Measurements from ENCODE around the gene DYNC2H1.

Gene DYNC2H1

GRCh38 chr11:103398829-103399228 is 289.6 kb downstream of the DYNC2H1 start:
- no peak overlapping the region for H3K4me3 ChIP-seq (replicated peaks; ENCODE audit: insufficient read depth, low read length)
- TF ChIP-seq, protein P1, sequence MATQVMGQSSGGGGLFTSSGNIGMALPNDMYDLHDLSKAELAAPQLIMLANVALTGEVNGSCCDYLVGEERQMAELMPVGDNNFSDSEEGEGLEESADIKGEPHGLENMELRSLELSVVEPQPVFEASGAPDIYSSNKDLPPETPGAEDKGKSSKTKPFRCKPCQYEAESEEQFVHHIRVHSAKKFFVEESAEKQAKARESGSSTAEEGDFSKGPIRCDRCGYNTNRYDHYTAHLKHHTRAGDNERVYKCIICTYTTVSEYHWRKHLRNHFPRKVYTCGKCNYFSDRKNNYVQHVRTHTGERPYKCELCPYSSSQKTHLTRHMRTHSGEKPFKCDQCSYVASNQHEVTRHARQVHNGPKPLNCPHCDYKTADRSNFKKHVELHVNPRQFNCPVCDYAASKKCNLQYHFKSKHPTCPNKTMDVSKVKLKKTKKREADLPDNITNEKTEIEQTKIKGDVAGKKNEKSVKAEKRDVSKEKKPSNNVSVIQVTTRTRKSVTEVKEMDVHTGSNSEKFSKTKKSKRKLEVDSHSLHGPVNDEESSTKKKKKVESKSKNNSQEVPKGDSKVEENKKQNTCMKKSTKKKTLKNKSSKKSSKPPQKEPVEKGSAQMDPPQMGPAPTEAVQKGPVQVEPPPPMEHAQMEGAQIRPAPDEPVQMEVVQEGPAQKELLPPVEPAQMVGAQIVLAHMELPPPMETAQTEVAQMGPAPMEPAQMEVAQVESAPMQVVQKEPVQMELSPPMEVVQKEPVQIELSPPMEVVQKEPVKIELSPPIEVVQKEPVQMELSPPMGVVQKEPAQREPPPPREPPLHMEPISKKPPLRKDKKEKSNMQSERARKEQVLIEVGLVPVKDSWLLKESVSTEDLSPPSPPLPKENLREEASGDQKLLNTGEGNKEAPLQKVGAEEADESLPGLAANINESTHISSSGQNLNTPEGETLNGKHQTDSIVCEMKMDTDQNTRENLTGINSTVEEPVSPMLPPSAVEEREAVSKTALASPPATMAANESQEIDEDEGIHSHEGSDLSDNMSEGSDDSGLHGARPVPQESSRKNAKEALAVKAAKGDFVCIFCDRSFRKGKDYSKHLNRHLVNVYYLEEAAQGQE (IDR thresholded peaks at IDR 0.05; ENCODE audit: insufficient replicate concordance, low read depth), result no peak
- no peak for TF ChIP-seq SPI1 (IDR thresholded peaks at IDR 0.05; ENCODE audit: borderline replicate concordance, low read depth)
- TF ChIP-seq POLR2AphosphoS5 (IDR thresholded peaks at IDR 0.05; ENCODE audit: low read depth), result no peak
- TF ChIP-seq, protein P2, sequence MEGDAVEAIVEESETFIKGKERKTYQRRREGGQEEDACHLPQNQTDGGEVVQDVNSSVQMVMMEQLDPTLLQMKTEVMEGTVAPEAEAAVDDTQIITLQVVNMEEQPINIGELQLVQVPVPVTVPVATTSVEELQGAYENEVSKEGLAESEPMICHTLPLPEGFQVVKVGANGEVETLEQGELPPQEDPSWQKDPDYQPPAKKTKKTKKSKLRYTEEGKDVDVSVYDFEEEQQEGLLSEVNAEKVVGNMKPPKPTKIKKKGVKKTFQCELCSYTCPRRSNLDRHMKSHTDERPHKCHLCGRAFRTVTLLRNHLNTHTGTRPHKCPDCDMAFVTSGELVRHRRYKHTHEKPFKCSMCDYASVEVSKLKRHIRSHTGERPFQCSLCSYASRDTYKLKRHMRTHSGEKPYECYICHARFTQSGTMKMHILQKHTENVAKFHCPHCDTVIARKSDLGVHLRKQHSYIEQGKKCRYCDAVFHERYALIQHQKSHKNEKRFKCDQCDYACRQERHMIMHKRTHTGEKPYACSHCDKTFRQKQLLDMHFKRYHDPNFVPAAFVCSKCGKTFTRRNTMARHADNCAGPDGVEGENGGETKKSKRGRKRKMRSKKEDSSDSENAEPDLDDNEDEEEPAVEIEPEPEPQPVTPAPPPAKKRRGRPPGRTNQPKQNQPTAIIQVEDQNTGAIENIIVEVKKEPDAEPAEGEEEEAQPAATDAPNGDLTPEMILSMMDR (IDR thresholded peaks at IDR 0.05; ENCODE audit: insufficient read depth, low read length), result no peak
- TF ChIP-seq GABPA (IDR thresholded peaks at IDR 0.05; ENCODE audit: low read depth), result no peak

GRCh38 chr11:103406357-103406756 is 297.1 kb downstream of the DYNC2H1 start:
- TF ChIP-seq, protein P1 (IDR thresholded peaks at IDR 0.05; ENCODE audit: insufficient replicate concordance, low read depth), result no peak
- no peak for TF ChIP-seq POLR2AphosphoS5 (IDR thresholded peaks at IDR 0.05; ENCODE audit: low read depth)
- TF ChIP-seq GABPA (IDR thresholded peaks at IDR 0.05; ENCODE audit: low read depth), result no peak
- TF ChIP-seq, protein P2 (IDR thresholded peaks at IDR 0.05; ENCODE audit: insufficient read depth, low read length), result no peak
- DNase-seq (ENCODE audit: low read depth in 1 of 2, low spot score in 1 of 2), result no peak

More at GRCh38 chr11:103398829-103399228, 289.6 kb downstream of the DYNC2H1 start:
- no peaks in the 10 kb centered on the region for H3K27me3 ChIP-seq (ENCODE audit: insufficient read depth, poor library complexity, severe bottlenecking)
- H3K27ac ChIP-seq (replicated peaks), result no peak overlapping the region
- no peak for DNase-seq (ENCODE audit: low read depth in 1 of 2, low spot score in 1 of 2)

DNA sequence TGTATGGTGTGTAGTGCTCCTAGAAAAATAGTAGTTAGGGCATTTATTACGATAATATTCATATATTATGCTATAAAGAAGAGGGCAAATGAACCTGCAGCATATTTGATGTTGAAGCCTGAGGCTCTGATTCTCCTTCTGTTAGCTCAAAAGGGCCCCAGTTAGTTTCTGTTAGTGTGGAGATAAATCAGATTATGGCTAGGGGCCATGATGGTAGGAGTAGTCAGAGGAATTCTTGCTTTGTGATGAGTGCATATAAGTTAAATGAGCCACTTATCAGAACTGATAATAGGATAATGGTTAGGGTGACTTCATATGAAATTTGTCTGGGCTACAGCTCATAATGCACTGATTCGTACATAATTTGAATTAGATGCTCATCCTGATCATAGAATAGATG is 298.4 kb downstream of the DYNC2H1 start:
- Histone ChIP-seq H3K4me3 (replicated peaks; ENCODE audit: insufficient read depth, low read length) (no peak overlapping the region), H3K27me3 (ENCODE audit: insufficient read depth, poor library complexity, severe bottlenecking) (no peaks in the 10 kb centered on the region), H3K27ac (replicated peaks) (no peak overlapping the region)
- TF ChIP-seq, protein P1 (IDR thresholded peaks at IDR 0.05; ENCODE audit: insufficient replicate concordance, low read depth), result no peak
- TF ChIP-seq GABPA (IDR thresholded peaks at IDR 0.05; ENCODE audit: low read depth), result no peak
- TF ChIP-seq POLR2AphosphoS5 (IDR thresholded peaks at IDR 0.05; ENCODE audit: low read depth), result no peak
- TF ChIP-seq, protein P2 (IDR thresholded peaks at IDR 0.05; ENCODE audit: insufficient read depth, low read length), result no peak
- no peak for TF ChIP-seq SPI1 (IDR thresholded peaks at IDR 0.05; ENCODE audit: borderline replicate concordance, low read depth)
- DNase-seq (ENCODE audit: low read depth in 1 of 2, low spot score in 1 of 2), result no peak

More at GRCh38 chr11:103406357-103406756, 297.1 kb downstream of the DYNC2H1 start:
- Histone ChIP-seq H3K27ac (replicated peaks) (no peak overlapping the region), H3K4me3 (replicated peaks; ENCODE audit: insufficient read depth, low read length) (no peak overlapping the region), H3K27me3 (ENCODE audit: insufficient read depth, poor library complexity, severe bottlenecking) (no peaks in the 10 kb centered on the region)

Data from HL-60 (cell line).